UCSD-AML1 (cell line): ENCODE measurements around the gene LRRC4.

ENCODE experiments used
- DNase-seq: peaks from one replicate; lab custom pipeline; 2025; ENCODE audit not compliant: unreplicated experiment; lab: John Stamatoyannopoulos, UW

LRRC4 gene

DNA sequence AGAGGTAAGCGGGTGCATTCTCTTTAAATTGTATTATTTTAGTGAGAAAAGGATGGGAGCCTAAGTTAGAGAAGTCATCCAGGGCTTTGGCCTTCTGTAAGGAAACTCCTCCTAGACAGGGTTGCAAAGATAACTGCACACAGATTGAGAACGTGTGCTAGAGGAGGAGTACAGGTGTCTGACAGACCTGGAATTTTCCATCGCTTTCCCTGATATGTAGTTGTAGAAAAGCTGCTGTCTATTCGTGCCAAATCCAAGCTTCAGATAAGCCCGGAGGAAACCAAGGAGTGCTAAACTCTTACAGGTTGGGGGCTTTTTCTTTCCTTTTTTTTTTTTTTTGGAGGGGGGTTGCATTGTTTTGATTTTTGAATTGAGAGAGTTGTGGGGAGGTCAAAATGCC is 23.1 kb downstream of the LRRC4 start:
- DNase-seq, result no peak

DNA sequence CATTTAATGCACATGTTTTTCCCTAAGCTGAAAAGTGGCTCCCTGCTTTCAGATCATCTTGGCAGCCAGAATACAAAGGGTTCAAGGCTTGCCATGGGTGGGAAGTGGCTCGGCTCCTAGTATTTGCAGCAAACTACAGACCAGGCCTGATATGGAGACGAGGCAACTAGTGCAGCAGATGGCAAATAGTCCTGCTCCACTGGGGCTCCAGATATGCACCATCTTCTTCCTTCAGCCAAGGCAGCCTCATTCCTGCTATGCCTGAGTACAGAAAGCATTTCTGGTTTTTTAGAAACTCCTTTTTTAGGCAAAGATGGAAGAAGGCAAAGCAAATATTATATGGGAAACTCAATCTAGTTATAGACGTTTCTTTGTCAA is 23.9 kb downstream of the LRRC4 start:
- DNase-seq, result no peak

DNA sequence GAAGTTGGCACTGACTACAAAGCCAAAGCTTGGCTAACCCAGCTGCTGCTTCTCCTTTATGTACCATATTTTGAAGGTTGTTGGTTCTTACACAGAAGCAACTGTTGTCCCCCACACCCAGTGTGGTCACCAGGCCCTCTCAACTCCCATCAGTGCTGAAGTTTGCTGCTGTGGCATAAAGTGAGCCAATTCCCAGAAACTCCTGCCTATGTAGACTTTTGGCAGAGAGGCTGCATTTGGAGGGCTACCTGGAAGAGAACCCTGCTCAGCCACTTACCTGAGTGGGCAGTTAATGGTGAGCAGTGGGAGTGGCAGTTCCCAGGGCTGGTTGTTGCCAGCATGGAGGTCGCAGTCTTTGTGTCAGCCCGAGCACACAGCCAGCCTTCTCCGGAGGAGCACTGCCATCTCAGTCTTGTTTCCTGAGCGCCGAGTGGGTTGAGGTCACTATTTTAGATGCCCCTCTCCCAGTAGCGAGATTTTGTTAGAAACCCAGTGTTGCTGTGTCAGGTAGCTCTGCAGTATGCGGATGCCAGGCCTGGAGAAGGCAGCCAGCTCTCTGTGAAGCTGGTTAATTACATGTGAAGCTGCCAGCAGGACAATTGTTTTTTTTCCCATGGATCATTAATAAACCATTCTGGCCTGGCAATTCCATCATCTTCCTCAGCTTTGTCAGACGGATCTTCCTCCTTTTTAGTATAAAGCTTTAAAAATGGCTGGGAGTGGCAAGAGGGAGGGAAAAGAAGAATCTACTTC is 24.5 kb downstream of the LRRC4 start:
- DNase-seq, result no peak

GRCh38 chr7:128005759-128006159 is 25.5 kb downstream of the LRRC4 start:
- no peak for DNase-seq

GRCh38 chr7:128005117-128005516 is 26.1 kb downstream of the LRRC4 start:
- no peak for DNase-seq

- DNase-seq, result no peak
Measured at GRCh38 chr7:128004623-128005022, 26.6 kb downstream of the LRRC4 start.

GRCh38 chr7:128003787-128004186 is 27.4 kb downstream of the LRRC4 start:
- no peak for DNase-seq

- DNase-seq, result no peak
Measured at GRCh38 chr7:128003167-128003566, 28.1 kb downstream of the LRRC4 start.

GRCh38 chr7:128000854-128001265 is 30.4 kb downstream of the LRRC4 start:
- no peak for DNase-seq

DNA sequence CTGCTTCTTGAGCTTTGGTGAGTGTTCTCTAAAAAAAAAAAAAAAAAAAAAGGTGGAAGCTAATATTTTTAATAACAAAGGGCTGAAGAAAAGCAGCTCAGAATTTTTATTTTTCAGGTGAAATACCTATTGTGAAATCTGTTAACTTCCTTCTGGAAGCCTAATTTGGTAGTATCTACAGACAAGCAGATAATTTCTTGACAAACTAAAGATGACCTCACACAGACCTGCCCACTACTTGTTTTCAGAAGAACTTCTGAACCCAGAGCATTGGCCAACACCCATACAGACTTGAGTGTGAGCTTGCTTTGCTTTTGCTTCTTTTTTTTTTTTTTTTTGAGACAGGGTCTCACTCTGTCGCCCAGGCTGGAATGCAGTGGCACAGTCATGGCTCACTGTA is 31.2 kb downstream of the LRRC4 start:
- no peak for DNase-seq

DNA sequence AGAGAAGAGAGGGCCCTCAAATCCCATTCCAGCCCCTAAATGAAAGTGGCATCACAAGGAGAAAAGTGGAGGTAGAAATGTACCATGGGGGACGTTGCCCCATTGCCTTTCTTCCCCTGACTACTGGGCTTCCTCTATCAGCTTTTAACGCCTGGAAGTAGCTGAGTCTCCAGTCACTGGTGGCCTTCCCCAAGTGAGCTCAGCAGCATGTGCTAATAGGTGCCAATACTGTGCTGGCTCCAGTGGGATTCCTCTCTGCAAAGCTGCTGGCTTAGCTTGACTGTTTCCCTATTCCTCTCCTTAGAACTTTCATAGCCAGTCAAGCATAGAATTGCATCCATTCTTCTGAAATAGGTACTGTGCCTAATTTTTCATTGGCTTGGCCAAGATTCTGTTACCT is 32.6 kb downstream of the LRRC4 start:
- DNase-seq, result no peak

GRCh38 chr7:127997226-127997922 is 33.9 kb downstream of the LRRC4 start:
- no peak for DNase-seq

DNA sequence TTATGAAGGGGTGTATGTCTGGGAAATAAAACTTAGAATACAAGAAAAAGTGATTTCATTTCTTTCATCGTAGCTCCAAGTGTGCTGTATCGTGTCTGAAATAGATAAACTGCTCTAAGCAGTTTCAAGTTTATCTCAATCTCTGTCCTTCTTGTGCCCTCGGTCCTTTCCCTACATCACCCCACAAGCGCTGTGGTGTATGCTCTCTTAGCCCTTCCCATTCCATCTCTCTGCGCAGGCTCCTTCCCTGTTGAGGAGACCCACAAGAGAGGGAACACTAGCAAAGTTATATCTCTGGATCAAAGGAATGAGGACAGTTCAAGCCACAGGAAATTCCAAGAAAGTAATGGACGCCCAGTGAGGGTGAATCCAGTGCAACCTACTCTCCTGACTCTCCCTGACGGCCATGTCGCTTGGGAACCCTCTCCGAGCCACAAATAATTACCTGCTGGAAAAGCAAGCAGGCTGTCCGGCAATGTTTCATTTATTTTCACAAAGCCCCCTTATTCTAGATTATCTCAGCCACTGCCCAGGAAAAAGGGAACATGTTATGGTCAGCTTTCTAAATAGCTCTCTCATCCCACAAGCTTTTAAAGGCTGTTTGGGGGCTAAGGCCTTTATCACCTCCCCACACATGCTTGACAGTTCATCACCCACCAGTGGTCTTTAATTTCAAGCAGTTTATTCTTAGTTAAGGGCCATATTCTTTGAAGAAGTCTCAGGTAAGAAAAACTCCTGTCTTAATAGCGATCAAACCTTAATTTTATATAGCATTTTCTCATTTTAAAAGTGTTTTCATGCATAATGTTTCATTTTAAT is 34.8 kb downstream of the LRRC4 start:
- no peak for DNase-seq

- no peak for DNase-seq
Measured at GRCh38 chr7:127995881-127996215, 35.4 kb downstream of the LRRC4 start.

- DNase-seq, result no peak
Measured at GRCh38 chr7:127995156-127995880, 35.9 kb downstream of the LRRC4 start.

DNA sequence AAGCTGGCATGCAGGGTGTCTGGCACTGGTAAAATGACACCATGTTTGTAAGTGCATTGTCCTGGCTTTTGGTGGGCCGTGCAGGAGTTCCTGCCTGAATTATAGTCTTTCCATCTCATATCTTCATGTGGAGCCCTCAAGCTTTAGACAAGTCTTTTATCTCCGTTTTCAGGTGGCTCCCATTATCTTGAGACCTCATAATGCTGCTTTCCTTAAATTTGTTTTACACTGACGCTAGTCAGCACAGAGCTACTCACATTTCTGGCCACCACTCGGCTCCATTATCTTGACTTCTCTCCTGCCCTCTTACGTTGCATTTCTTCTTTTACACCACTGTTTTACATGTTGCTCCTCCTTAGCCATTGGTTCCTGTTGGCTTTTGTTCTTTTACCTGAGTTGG is 37.2 kb downstream of the LRRC4 start:
- DNase-seq, result no peak

DNA sequence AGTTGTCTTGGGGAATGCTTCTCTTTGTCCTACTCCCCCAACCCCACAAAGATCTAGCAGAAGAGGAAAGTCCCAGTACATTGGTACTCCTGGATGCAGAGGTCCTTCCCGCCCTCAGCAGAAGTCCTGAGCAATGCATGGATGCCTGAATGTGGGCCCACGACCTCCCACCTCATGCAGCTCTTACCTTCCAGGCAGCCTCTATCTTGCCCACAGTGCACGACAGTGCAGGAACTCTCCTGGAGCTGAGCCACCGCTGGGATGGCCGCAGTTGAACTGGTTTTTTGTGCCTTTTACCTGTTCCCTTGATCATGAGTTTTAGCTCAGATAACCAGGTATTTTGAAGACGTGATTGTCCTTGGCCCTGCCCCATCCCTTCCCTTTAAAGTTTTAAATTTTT is 37.9 kb downstream of the LRRC4 start:
- no peak for DNase-seq

DNA sequence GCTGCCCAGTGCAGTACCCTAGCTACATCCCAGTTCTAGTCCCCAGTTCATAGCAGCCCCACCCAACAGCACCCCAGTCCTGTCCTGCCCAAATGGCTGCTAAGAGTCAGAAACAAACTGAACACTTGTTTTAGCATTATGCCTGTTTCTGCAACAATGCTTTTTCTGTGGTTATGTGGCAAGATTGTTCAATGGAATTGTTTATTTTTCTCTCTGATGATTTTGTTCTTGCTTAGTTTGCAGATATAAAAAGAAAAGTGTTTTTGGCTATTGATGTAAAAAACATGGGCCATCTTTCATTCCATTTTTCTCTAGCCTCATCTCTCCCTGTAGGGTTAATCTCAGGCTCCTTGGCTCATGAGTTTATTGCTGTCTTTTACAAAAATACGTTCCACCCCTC is 42.5 kb downstream of the LRRC4 start:
- no peak for DNase-seq

DNA sequence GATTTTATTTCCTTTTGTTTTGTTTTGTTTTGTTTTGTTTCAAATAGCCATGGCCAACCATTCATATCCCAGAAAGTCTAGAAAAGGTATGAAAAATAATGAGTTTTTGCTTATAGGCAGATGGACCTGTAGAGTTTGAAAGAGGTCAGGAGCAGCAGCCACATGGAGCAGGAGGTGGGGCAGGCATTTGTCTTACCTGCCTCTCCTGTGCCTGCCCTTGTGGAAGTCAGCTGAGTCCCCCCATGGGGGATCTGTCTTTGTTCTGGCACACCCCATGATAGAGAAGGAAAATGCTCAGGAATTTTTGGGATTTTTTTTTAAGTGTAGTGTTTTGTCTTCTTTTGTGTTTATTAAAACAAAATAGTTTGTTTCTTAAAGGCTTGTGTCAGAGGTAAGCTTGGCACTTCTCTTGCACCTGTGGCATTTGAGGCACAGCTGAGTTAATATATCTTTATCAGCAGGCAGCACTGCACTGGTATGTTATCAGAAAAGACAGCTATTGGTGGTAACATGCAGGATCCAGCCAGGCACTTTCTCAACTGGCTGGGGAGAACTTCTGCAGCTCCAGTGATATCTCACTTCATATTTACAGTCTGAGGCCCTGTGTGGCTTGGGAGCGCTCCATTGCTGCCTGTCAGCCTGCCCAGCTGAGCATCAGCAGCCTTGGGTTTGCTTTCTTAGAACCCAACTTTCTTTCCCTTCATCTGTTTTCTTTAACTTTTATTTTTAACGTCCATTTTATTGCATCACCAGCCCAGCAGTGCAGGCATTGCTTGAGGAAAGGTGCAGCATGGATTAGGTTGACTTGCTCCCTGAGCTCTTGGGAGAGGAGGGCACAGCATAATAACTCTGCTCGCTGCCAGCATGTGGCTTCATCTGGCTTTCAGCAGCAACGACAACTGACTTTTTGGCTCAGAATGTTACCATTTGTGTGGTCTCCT is 44.4 kb downstream of the LRRC4 start:
- no peak for DNase-seq

DNA sequence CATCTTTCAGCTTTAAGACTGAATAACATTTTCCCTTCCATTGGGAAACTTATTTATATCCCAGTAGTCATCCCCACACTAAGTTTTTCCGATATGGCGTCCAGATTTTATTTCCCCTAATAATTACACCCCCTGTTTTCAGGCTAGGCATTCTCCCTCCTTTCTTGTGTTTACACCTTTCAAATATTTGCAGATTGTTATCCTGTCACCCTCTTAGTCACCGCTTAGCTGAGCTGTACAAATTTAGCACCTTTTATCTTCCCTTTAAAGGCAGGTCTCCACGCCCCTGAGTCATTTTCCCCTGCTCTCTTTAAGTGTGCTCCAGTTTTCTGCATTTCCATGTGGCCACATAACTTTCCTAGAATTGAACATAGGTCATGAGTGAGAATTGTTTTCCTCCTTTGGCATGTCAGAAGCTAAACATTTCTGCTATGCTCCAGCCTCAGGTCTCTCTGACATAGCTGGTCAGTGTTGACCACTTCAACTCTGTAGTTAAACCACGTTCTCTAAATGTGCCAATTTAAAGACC is 47.4 kb downstream of the LRRC4 start:
- DNase-seq, result no peak
